ENCODE data around the gene MVK.

The MVK gene

DNA sequence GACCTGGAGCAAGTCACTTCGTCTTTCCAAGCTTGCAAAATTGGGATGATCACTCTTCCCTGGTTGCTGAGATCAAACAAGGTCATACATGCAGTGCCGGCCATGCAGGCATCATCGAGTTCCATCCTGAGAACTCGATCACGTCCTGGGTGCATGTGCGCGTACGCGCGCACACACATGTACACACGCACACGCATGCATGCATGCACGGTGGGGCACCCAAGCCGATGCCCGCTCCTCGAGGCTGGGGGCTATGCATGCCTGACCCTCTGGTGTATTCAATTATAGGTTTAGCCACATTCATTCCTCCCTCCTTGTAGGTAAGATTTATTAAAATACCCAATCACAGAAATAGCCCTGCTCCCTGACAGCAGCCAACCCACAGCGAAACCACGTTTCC lies 26.3 kb upstream of the MVK start:
- TF ChIP-seq, protein P1, sequence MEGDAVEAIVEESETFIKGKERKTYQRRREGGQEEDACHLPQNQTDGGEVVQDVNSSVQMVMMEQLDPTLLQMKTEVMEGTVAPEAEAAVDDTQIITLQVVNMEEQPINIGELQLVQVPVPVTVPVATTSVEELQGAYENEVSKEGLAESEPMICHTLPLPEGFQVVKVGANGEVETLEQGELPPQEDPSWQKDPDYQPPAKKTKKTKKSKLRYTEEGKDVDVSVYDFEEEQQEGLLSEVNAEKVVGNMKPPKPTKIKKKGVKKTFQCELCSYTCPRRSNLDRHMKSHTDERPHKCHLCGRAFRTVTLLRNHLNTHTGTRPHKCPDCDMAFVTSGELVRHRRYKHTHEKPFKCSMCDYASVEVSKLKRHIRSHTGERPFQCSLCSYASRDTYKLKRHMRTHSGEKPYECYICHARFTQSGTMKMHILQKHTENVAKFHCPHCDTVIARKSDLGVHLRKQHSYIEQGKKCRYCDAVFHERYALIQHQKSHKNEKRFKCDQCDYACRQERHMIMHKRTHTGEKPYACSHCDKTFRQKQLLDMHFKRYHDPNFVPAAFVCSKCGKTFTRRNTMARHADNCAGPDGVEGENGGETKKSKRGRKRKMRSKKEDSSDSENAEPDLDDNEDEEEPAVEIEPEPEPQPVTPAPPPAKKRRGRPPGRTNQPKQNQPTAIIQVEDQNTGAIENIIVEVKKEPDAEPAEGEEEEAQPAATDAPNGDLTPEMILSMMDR (IDR thresholded peaks at IDR 0.05; ENCODE audit: extremely low read depth, missing control alignments) = no peak
- DNase-seq (ENCODE audit: low spot score) = no peak

DNA sequence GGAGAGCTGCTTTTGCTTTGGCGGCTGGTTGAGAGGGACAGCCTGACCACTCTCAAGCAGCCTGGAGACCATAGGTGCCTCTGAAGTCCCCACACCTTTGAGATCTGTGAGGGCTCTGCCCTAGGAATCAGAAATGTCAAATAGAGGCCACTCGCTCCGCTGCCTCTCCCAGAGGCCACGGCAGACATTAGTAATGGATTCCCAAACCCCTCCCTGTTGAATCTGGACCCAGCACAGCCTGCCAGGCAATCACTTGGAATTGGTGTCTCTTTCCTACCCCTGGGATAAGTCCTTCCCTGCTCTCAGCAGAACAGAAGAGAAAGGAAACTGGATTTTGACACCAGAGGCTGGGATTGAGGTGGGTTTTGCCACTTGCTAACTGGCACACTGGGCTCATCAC lies 25.3 kb upstream of the MVK start:
- no peak for DNase-seq (ENCODE audit: low spot score)
- TF ChIP-seq, protein P1 (IDR thresholded peaks at IDR 0.05; ENCODE audit: extremely low read depth, missing control alignments) = no peak

DNA sequence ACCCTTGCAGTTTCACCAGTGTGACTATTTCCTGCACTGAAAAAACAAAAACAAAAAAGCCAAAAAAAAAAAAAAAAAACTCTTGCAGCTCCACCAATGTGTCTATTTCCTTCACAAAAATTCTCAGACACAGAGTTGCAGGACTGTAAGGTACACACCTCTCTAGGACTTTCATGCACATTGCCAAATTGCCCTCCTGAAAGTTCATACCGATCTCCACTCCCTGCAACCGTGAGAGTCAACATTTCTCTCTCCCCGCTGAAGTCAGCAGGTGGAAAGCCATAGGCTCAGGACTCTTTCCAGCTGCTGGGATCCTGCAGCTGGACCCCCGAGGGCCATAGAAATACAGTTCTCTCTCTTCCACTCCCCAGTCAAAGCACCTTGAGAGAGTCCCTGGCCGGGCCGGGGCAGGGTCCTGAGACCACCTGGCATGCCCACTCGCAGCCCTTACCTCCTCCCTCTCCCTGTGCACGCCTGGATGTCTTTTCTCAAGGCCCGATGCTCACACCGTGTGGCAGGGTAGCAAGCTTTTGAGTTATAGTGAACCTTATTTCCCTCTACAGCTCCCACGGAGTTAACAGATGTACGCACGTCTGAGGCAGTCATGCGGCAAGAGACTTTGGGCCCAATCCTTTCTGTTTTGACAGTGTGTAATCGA lies 23.9 kb upstream of the MVK start:
- TF ChIP-seq, protein P1 (IDR thresholded peaks at IDR 0.05; ENCODE audit: extremely low read depth, missing control alignments) = no peak

DNA sequence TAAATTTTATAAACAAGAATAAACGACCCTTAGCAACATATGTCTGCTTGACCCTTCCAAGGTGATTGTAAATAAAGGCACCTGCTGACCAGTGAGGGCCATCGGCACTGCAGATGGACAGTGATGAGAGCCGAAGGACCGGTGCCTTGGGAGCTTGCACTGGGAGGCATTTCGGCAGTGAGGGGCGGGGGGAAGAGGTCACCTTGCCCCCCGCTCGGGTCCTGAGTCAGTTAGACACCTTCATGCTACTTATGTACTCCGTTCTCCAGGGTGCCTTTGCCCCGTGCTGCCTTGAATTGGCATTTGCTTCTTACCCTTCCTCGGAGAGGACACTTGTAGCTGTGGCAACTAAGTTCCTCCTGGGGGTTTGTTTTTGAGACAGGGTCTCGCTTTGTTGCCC lies 23.3 kb upstream of the MVK start:
- DNase-seq (ENCODE audit: low spot score) = no peak
- TF ChIP-seq, protein P1 (IDR thresholded peaks at IDR 0.05; ENCODE audit: extremely low read depth, missing control alignments) = no peak

More for the DNA sequence above, 23.9 kb upstream of the MVK start:
- DNase-seq (ENCODE audit: low spot score) = no peak

DNA sequence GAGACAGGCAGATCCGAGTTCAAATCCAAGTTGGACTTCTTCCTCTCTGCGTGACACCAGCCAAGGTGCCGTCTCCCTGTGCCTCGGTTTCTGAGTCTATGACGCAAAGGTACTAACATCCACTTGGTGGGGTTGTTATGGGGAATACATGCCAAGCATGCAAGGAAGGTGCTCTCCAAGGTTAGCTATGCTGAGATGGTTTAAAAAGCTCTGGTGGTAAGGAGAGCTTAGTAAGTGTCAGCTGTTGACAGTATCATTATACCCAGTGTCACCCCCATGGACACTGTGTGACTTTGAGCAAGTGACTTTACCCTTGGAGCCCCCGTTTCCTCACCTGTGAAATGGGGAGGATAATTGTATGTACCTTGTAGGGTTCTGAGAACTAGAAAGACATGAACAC lies 22.5 kb upstream of the MVK start:
- TF ChIP-seq, protein P1 (IDR thresholded peaks at IDR 0.05; ENCODE audit: extremely low read depth, missing control alignments) = no peak
- DNase-seq (ENCODE audit: low spot score) = no peak

DNA sequence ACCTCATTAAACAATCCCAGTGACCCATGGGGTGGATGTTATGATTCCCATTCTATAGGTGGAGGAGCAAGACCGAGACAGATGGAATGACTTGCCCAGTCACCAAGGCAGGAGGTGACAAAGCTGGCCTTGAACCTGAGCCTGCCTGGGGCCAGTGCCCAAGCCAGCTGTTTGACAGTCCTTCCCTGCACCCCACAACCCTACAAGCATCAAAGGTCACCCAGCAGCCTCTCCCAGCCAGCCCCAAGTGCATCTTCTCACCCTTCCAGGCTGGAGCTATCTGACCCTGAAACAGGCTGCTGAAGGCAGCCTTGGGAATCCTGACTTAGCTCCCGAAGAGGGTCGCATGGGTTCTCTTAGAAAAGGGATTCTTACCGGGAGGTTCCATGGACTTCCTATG lies 20.6 kb upstream of the MVK start:
- no peak for DNase-seq (ENCODE audit: low spot score)

DNA sequence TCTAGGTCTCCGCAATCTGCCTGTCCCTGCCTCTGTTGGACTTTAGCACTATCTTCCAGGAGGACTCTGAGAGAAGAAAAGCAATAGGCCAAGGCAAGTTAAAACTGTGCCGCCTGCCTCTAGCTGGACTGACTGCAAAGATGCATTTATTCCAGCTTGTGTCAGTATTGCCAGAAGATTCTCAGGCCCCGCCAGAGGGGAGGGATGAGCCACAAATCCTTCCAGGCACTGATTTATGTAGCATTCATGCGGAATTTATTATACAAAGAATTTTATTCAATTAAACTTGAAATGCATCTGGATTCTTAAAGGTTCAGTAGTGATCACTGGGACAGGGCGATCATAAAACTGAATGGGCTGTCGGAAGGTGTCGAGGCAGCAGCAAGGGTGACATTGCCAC lies 20.1 kb upstream of the MVK start:
- DNase-seq (ENCODE audit: low spot score) = no peak
- TF ChIP-seq, protein P1 (IDR thresholded peaks at IDR 0.05; ENCODE audit: extremely low read depth, missing control alignments) = no peak

More for the DNA sequence above, 20.6 kb upstream of the MVK start:
- TF ChIP-seq, protein P1 (IDR thresholded peaks at IDR 0.05; ENCODE audit: extremely low read depth, missing control alignments) = no peak

Data from GM20000 (cell line).